HCT116 (cell line): ENCODE data around the gene KRTAP5-2. TPM values are rescaled to one million over a fixed set of nuclear protein-coding genes. Genes with fewer than 3 reads are reported as not detected.

Source experiments
- ATAC-seq: fragments of 200-7000 bp; cut with Tn5 transposase; 2 replicates; pipeline ENCODE4 v1.9.1; 2020; ENCODE audit warnings: mild to moderate bottlenecking, moderate library complexity
- BruUV-seq: library from RNA; stranded (reverse); fragments of 400-500 nt; replicated peaks from 2 replicates; lab custom pipeline; 2021; lab: Mats Ljungman, UMichigan
- CTCF ChIA-PET: fragments of 300-600 bp; sonication (Branson Sonifier 250); formaldehyde crosslinking; loops from one replicate; lab custom pipeline; 2021; ENCODE audit warnings: antibody characterized with exemption; lab: Charles Lee
- POLR2A ChIA-PET: fragments of 300-600, 350-600 bp; sonication (Branson Sonifier 250); formaldehyde crosslinking; loops from one replicate; lab custom pipeline; 2021; ENCODE audit warnings: antibody characterized with exemption; lab: Charles Lee
- RAD21 ChIA-PET, 2 experiments: fragments of 300-600 bp; sonication (Branson Sonifier 250); formaldehyde crosslinking; loops; one replicate each; lab custom pipeline; 2023; ENCODE audit warnings: low total read pairs in 2 of 2; ENCODE audit not compliant: uncharacterized antibody in 2 of 2, unreplicated experiment in 2 of 2, low non-redundant PET in 1 of 2; lab: Charles Lee
- DNase-seq: peaks from one replicate; pipeline ENCODE4 v3.0.0-alpha.2; 2010; ENCODE audit warnings: low read depth, low spot score
- H2AFZ ChIP-seq: fragments of 200-600 bp; shearing (Covaris generic), sonication (generic); 2 replicates; pipeline ENCODE4 v1.6.1; 2017; ENCODE audit warnings: low read depth, mixed run types, mixed read lengths, antibody characterized with exemption, low read length; ENCODE audit not compliant: poor library complexity, severe bottlenecking
- H3K27ac ChIP-seq: 2 replicates; pipeline ENCODE4 v1.5.1; 2012; ENCODE audit warnings: low read depth, low read length
- H3K27me3 ChIP-seq: fragments of 200-600 bp; sonication (generic); 2 replicates; pipeline ENCODE4 v1.6.1; 2016; ENCODE audit warnings: mixed run types, low read length, mixed read lengths; ENCODE audit not compliant: insufficient read depth
- H3K36me3 ChIP-seq, 2 experiments: fragments of 200-500 bp in 1 of 2; fragments of 200-600 bp in 1 of 2; sonication (Bioruptor generic) in 1 of 2; sonication (generic) in 1 of 2; 2 replicates each; pipeline versions ENCODE4 v1.5.1 to v1.6.1; 2014 to 2016; ENCODE audit warnings: low read length in 2 of 2, inconsistent platforms in 1 of 2, mixed read lengths in 1 of 2, mixed run types in 1 of 2; ENCODE audit not compliant: insufficient read depth in 2 of 2, control insufficient read depth in 1 of 2
- H3K4me1 ChIP-seq, 2 experiments: fragments of 200-600 bp in 1 of 2; sonication (generic) in 1 of 2; 2 replicates each; pipeline versions ENCODE4 v1.5.1 to v1.6.1; 2012 to 2017; ENCODE audit warnings: low read length in 2 of 2, inconsistent platforms in 1 of 2, mild to moderate bottlenecking in 1 of 2, mixed read lengths in 1 of 2, mixed run types in 1 of 2, moderate library complexity in 1 of 2; ENCODE audit not compliant: insufficient read depth in 2 of 2, control insufficient read depth in 1 of 2
- H3K4me2 ChIP-seq: fragments of 200-600 bp; sonication (generic); 2 replicates; pipeline ENCODE4 v1.6.1; 2017; ENCODE audit warnings: mixed run types, low read length, mixed read lengths
- H3K4me3 ChIP-seq, 2 experiments: fragments of 200-600 bp in 1 of 2; sonication (generic) in 1 of 2; replicated peaks in 1 of 2; 2 replicates each; pipeline ENCODE4 v1.5.1; 2011 to 2016; ENCODE audit warnings: low read length in 2 of 2, control low read depth in 1 of 2, low read depth in 1 of 2, mild to moderate bottlenecking in 1 of 2, mixed read lengths in 1 of 2, mixed run types in 1 of 2
- H3K79me2 ChIP-seq: fragments of 200-600 bp; sonication (generic); 2 replicates; pipeline ENCODE4 v1.6.1; 2017; ENCODE audit warnings: mild to moderate bottlenecking, mixed run types, low read length, moderate library complexity, mixed read lengths; ENCODE audit not compliant: insufficient read depth
- H3K9ac ChIP-seq: fragments of 200-600 bp; sonication (generic); 2 replicates; pipeline ENCODE4 v1.6.1; 2016; ENCODE audit warnings: low read length, mixed read lengths
- H3K9me2 ChIP-seq: fragments of 200-600 bp; sonication (generic), shearing (Covaris generic); 2 replicates; pipeline ENCODE4 v1.6.1; 2017; ENCODE audit warnings: mixed run types, mild to moderate bottlenecking, moderate library complexity; ENCODE audit not compliant: insufficient read depth
- H3K9me3 ChIP-seq, 2 experiments: fragments of 200-500 bp in 1 of 2; fragments of 200-600 bp in 1 of 2; sonication (Bioruptor generic) in 1 of 2; sonication (generic) in 1 of 2; 2 replicates each; pipeline ENCODE4 v1.6.1; 2014 to 2017; ENCODE audit warnings: low read length in 2 of 2, mixed read lengths in 2 of 2, inconsistent platforms in 1 of 2, low read depth in 1 of 2, mild to moderate bottlenecking in 1 of 2, mixed run types in 1 of 2, moderate library complexity in 1 of 2; ENCODE audit not compliant: control insufficient read depth in 1 of 2, insufficient read depth in 1 of 2
- H4K20me1 ChIP-seq: fragments of 200-600 bp; sonication (generic), shearing (Covaris generic); 2 replicates; pipeline ENCODE4 v1.6.1; 2017; ENCODE audit warnings: mixed run types, mild to moderate bottlenecking, moderate library complexity; ENCODE audit not compliant: insufficient read depth
- CBX3 ChIP-seq: IDR thresholded peaks from 2 replicates; pipeline ENCODE4 v1.6.1; 2012; ENCODE audit warnings: low read depth
- CEBPB ChIP-seq: IDR thresholded peaks from 2 replicates; pipeline ENCODE4 v1.6.1; 2012; ENCODE audit warnings: low read depth
- FOSL1 ChIP-seq: IDR thresholded peaks from 2 replicates; pipeline ENCODE4 v1.6.1; 2012; ENCODE audit warnings: low read depth
- RAD21 ChIP-seq: IDR thresholded peaks from 2 replicates; pipeline ENCODE4 v1.6.1; 2012; ENCODE audit warnings: low read depth, mild to moderate bottlenecking
- SIN3A ChIP-seq: IDR thresholded peaks from 2 replicates; pipeline ENCODE4 v1.6.1; 2012; ENCODE audit warnings: low read depth
- SRF ChIP-seq: IDR thresholded peaks from 2 replicates; pipeline ENCODE4 v1.6.1; 2012; ENCODE audit warnings: low read depth
- YY1 ChIP-seq: IDR thresholded peaks from 2 replicates; pipeline ENCODE4 v1.6.1; 2011; ENCODE audit warnings: low read length, low read depth, moderate library complexity, mild to moderate bottlenecking; ENCODE audit not compliant: insufficient replicate concordance; ENCODE audit errors: extremely low read depth
- ZNF274 ChIP-seq: fragments of 200-500 bp; sonication (Bioruptor generic); IDR thresholded peaks from 2 replicates; pipeline ENCODE4 v1.6.1; 2014; ENCODE audit warnings: mild to moderate bottlenecking, low read depth, low read length, inconsistent platforms
- intact Hi-C: fragments of 100-400 bp; cut with micrococcal nuclease; formaldehyde crosslinking; loops from 2 replicates; pipeline ENCODE4 v1.10.0; 2022
- total RNA-seq: library from RNA; stranded (reverse); gene quantifications from one replicate; pipeline ENCODE4 v1.2.1, GENCODE V29; 2021; ENCODE audit not compliant: unreplicated experiment
- TF ChIP-seq, protein P1 (sequence below): IDR thresholded peaks from 2 replicates; pipeline ENCODE4 v1.6.1; 2012
- TF ChIP-seq, protein P2 (sequence below), 3 experiments: fragments of 200-600 bp in 1 of 3; sonication (generic) in 1 of 3; IDR thresholded peaks in 2 of 3; conservative IDR thresholded peaks in 1 of 3; 2 replicates each; pipeline ENCODE4 v1.5.1; 2012 to 2017; ENCODE audit warnings: low read depth in 2 of 3, low read length in 2 of 3, antibody characterized with exemption in 1 of 3, borderline replicate concordance in 1 of 3, control low read depth in 1 of 3, mild to moderate bottlenecking in 1 of 3, mixed read lengths in 1 of 3, mixed run types in 1 of 3, moderate library complexity in 1 of 3; ENCODE audit not compliant: insufficient read depth in 1 of 3
- TF ChIP-seq, protein P3 (sequence below): IDR thresholded peaks from 2 replicates; pipeline ENCODE4 v1.6.1; 2012; ENCODE audit warnings: low read depth
- TF ChIP-seq, protein P4 (sequence below): IDR thresholded peaks from 2 replicates; pipeline ENCODE4 v1.6.1; 2011; ENCODE audit warnings: mild to moderate bottlenecking, low read length, moderate library complexity; ENCODE audit not compliant: insufficient replicate concordance; ENCODE audit errors: extremely low read depth
- TF ChIP-seq, protein P5 (sequence below): IDR thresholded peaks from 2 replicates; pipeline ENCODE4 v1.6.1; 2012

KRTAP5-2 gene
- total RNA-seq, 1 experiment from 2014 or later, result not detected

DNA sequence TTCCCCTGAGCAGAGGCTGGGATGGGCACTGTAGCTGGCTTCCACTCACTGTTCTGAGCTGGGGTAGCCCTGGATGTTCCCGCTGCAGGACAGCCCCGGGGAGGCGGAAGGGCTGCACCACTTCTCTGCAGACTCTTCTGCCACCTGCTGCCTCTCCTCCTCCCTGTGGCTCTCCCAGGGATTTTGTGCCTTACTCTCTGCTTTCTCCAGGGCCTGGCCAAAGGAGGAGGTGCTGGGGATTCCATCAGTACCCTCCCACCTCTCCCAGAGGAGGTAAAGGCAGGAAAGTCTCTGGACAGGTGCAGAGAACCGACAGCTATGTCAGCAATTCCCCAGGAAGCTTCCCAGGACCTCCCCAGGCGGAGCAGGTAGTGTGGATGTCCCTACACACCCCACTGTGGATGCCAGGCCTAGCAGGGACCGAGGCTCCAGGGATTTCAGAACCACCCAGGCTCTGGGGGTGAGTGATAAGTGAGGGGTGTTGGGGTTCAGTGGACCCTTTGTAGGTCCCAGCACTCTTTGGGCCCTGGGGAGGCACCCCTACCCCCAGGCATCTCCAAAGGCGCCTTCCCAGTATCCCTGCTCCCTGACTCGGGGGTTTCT is 37.3 kb downstream of the KRTAP5-2 start (continued):
- TF ChIP-seq, protein P1, sequence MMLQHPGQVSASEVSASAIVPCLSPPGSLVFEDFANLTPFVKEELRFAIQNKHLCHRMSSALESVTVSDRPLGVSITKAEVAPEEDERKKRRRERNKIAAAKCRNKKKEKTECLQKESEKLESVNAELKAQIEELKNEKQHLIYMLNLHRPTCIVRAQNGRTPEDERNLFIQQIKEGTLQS, result no peak
- TF ChIP-seq YY1 (no peak), CBX3 (no peak)

DNA sequence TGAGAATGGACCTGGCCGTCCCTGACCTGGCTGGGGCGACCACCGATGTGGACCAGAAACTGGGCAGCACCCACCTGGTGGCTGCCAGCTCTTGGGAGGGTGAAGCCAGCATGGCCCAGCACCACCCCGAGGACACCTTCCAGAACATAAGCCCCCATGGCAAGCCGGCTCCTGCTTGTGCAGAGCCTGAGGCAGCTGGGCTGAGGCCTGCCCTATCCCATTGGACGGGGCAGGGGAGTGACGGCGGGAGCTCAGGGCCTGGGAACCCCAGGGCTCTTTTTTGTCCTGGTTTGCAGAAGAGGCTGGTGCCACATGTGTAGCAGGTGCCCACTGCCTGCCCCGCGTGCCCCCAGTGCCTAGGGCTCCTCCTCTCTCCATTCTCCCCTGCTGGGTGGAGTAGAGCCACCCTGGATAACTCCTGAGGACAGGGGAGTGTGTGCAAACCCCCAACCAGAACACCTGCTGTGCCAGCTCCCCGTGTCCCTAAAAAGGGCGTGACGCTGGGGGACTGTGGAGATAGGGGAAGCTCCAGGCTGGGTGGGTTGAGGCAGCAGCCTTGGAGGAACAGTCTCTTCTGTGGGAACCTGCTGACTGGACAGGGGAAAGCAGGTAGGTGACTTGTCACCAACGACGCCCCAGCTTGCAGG is 38.0 kb downstream of the KRTAP5-2 start:
- H3K27me3 ChIP-seq, result no peaks in the 10 kb centered on the region
- H3K4me2 ChIP-seq, result no peak overlapping the region
- intact Hi-C loops, result no loop called here
- H3K4me1 ChIP-seq, result peaks cover 25 to 29% of the 10 kb centered on the region in 2 experiments
- DNase-seq (no peak), ATAC-seq (no peak)
- H3K79me2 ChIP-seq, result no peaks in the 10 kb centered on the region
- H2AFZ ChIP-seq, result no peak overlapping the region
- H3K9me2 ChIP-seq, result no peaks in the 10 kb centered on the region
- H3K9ac ChIP-seq, result no peak overlapping the region
- BruUV-seq, result no TSS peak
- H3K36me3 ChIP-seq, result no peaks in the 10 kb centered on the region; a peak in 1 of 4 replicates
- H3K9me3 ChIP-seq, result no peaks in the 10 kb centered on the region
- no peaks in the 10 kb centered on the region for H4K20me1 ChIP-seq
- no peak overlapping the region for H3K4me3 ChIP-seq
- POLR2A ChIA-PET, result interaction anchor here (0.7 to 1.0 kb wide), 2 partner anchors 12 to 13 kb away, joined by 3 read pairs; no protein-coding TSS in a partner anchor
- CTCF ChIA-PET, result interaction anchor here (1.0 kb wide), 1 partner anchor 13 kb away, joined by 5 read pairs; no protein-coding TSS in a partner anchor
- H3K27ac ChIP-seq, result peak overlapping the region; percentile 75; the same call in 1 of the 2 replicates
- RAD21 ChIA-PET, result no interaction called here
- no peak for TF ChIP-seq FOSL1
- TF ChIP-seq, protein P2, sequence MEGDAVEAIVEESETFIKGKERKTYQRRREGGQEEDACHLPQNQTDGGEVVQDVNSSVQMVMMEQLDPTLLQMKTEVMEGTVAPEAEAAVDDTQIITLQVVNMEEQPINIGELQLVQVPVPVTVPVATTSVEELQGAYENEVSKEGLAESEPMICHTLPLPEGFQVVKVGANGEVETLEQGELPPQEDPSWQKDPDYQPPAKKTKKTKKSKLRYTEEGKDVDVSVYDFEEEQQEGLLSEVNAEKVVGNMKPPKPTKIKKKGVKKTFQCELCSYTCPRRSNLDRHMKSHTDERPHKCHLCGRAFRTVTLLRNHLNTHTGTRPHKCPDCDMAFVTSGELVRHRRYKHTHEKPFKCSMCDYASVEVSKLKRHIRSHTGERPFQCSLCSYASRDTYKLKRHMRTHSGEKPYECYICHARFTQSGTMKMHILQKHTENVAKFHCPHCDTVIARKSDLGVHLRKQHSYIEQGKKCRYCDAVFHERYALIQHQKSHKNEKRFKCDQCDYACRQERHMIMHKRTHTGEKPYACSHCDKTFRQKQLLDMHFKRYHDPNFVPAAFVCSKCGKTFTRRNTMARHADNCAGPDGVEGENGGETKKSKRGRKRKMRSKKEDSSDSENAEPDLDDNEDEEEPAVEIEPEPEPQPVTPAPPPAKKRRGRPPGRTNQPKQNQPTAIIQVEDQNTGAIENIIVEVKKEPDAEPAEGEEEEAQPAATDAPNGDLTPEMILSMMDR (IDR thresholded peaks at IDR 0.05 in 2 of 3, conservative IDR thresholded peaks at IDR 0.05 in 1 of 3; ENCODE audit: borderline replicate concordance in 1 of 3, insufficient read depth in 1 of 3, low read depth in 2 of 3, low read length in 2 of 3), result no peak
- no peak for TF ChIP-seq SRF
- no peak for TF ChIP-seq YY1
- TF ChIP-seq CEBPB, result no peak
- no peak for TF ChIP-seq RAD21
- TF ChIP-seq ZNF274, result no peak
- TF ChIP-seq, protein P3, sequence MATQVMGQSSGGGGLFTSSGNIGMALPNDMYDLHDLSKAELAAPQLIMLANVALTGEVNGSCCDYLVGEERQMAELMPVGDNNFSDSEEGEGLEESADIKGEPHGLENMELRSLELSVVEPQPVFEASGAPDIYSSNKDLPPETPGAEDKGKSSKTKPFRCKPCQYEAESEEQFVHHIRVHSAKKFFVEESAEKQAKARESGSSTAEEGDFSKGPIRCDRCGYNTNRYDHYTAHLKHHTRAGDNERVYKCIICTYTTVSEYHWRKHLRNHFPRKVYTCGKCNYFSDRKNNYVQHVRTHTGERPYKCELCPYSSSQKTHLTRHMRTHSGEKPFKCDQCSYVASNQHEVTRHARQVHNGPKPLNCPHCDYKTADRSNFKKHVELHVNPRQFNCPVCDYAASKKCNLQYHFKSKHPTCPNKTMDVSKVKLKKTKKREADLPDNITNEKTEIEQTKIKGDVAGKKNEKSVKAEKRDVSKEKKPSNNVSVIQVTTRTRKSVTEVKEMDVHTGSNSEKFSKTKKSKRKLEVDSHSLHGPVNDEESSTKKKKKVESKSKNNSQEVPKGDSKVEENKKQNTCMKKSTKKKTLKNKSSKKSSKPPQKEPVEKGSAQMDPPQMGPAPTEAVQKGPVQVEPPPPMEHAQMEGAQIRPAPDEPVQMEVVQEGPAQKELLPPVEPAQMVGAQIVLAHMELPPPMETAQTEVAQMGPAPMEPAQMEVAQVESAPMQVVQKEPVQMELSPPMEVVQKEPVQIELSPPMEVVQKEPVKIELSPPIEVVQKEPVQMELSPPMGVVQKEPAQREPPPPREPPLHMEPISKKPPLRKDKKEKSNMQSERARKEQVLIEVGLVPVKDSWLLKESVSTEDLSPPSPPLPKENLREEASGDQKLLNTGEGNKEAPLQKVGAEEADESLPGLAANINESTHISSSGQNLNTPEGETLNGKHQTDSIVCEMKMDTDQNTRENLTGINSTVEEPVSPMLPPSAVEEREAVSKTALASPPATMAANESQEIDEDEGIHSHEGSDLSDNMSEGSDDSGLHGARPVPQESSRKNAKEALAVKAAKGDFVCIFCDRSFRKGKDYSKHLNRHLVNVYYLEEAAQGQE, result no peak
- TF ChIP-seq, protein P4, sequence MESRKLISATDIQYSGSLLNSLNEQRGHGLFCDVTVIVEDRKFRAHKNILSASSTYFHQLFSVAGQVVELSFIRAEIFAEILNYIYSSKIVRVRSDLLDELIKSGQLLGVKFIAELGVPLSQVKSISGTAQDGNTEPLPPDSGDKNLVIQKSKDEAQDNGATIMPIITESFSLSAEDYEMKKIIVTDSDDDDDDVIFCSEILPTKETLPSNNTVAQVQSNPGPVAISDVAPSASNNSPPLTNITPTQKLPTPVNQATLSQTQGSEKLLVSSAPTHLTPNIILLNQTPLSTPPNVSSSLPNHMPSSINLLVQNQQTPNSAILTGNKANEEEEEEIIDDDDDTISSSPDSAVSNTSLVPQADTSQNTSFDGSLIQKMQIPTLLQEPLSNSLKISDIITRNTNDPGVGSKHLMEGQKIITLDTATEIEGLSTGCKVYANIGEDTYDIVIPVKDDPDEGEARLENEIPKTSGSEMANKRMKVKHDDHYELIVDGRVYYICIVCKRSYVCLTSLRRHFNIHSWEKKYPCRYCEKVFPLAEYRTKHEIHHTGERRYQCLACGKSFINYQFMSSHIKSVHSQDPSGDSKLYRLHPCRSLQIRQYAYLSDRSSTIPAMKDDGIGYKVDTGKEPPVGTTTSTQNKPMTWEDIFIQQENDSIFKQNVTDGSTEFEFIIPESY, result no peak
- TF ChIP-seq, protein P5, sequence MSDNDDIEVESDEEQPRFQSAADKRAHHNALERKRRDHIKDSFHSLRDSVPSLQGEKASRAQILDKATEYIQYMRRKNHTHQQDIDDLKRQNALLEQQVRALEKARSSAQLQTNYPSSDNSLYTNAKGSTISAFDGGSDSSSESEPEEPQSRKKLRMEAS, result no peak
- TF ChIP-seq SIN3A, result no peak
- TF ChIP-seq, protein P1, result no peak
